Measurements from ENCODE around the gene ADAMTS9. TPM values are rescaled to one million over a fixed set of nuclear protein-coding genes. Genes with fewer than 3 reads are reported as not detected.

ADAMTS9 gene
- total and polyA plus RNA-seq, 2 donors: 20.7 to 120 TPM

GRCh38 chr3:64677961-64678716 lies 9.7 kb downstream of the ADAMTS9 start:
- no peak for DNase-seq (ENCODE audit: extremely low spot score)
- H3K4me3 ChIP-seq (ENCODE audit: low read depth, low read length): no peak overlapping the region
- H3K27ac ChIP-seq (ENCODE audit: low read depth): no peak overlapping the region

DNA sequence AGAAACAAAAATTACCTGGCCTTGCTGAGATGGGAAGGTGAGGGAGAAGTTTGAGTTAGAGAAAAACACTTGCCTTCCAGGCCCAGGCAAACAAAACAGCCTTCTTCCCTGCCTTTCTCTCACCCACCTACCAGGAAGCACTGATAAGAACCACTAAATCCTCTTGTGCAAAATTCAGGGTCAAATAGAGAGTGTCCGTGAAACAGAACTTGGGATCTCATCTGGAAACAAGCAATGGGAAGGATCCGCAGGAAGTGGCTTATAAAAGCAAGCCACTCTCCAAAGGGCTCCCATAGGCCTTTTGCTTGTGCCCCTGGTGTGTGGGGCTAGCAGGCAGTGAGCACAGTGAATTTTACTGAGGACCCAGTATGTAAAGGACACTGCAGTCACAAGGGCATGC lies 11.0 kb downstream of the ADAMTS9 start:
- DNase-seq (ENCODE audit: extremely low spot score): no peak
- H3K4me1 ChIP-seq (ENCODE audit: insufficient read depth): no peaks in the 10 kb centered on the region
- no peaks in the 10 kb centered on the region for H3K36me3 ChIP-seq (ENCODE audit: insufficient read depth)
- no peak overlapping the region for H3K4me3 ChIP-seq (ENCODE audit: low read depth, low read length)
- 72% methylated on average over 2 of the region's 2 CpGs for WGBS
- H3K27ac ChIP-seq (ENCODE audit: low read depth): no peak overlapping the region

More at GRCh38 chr3:64677961-64678716, 9.7 kb downstream of the ADAMTS9 start:
- H3K4me1 ChIP-seq (ENCODE audit: insufficient read depth): no peaks in the 10 kb centered on the region
- H3K36me3 ChIP-seq (ENCODE audit: insufficient read depth): no peaks in the 10 kb centered on the region
- 70% methylated on average over 2 of the region's 2 CpGs for WGBS

GRCh38 chr3:64675687-64676247 lies 12.0 kb downstream of the ADAMTS9 start:
- H3K4me1 ChIP-seq (ENCODE audit: insufficient read depth): no peaks in the 10 kb centered on the region
- H3K4me3 ChIP-seq (ENCODE audit: low read depth, low read length): no peak overlapping the region
- no peak for DNase-seq (ENCODE audit: extremely low spot score)
- 90% methylated on average over 1 of the region's 1 CpG for WGBS
- H3K36me3 ChIP-seq (ENCODE audit: insufficient read depth): no peaks in the 10 kb centered on the region
- H3K27ac ChIP-seq (ENCODE audit: low read depth): no peak overlapping the region

DNA sequence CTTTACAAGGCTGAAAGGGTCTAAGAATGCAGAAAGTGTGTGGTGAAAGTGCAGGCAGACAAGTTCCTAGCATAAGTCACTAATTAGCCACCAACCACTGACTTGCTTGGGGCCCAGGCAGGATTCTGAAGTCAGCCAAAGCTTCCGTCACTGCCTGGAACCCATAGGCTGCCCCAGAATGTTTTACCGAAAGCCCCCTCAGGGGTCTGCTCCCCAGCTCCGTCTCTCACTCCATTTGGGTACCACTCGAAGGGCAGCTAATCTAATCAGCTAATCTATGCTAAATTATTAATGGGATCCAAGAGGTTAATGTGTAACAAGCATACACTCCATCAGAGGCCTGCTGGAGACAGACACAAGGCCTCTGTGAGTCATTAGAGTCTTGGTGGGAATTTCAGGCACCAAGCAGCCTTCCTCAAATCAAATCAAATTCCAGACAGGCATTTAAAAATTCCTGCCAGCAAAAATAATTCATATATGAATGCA lies 13.2 kb downstream of the ADAMTS9 start:
- H3K27ac ChIP-seq (ENCODE audit: low read depth): no peak overlapping the region
- no peaks in the 10 kb centered on the region for H3K36me3 ChIP-seq (ENCODE audit: insufficient read depth)
- H3K4me1 ChIP-seq (ENCODE audit: insufficient read depth): no peaks in the 10 kb centered on the region
- H3K4me3 ChIP-seq (ENCODE audit: low read depth, low read length): no peak overlapping the region
- DNase-seq (ENCODE audit: extremely low spot score): no peak
- WGBS: 67% methylated on average over 4 of the region's 4 CpGs

DNA sequence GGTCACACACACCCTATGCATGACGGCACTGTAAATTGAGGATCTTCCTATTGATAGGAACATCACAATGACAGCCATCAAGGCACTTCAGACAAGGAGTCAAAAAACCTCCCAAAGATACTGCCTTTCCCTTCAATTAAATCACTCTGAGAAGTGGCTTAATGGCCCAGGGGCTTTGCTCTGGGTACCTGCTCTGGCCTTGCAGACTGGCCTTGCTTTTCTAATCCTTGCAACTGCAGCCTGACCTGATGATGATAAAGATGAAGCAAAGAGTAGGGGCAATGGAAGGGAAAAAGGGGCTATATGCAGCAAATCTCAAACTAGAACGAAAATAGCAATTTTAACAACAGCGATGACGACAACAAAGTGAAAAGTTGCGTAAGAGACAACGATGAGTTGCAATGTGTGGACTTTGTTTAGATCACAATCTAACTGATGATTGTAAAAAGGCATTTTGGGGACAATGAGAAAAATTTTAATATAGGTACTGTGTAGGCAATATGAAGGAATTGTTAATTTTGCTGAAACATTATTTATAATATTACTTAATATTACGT lies 14.6 kb downstream of the ADAMTS9 start:
- H3K36me3 ChIP-seq (ENCODE audit: insufficient read depth): no peaks in the 10 kb centered on the region
- no peak overlapping the region for H3K27ac ChIP-seq (ENCODE audit: low read depth)
- no peaks in the 10 kb centered on the region for H3K4me1 ChIP-seq (ENCODE audit: insufficient read depth)
- H3K4me3 ChIP-seq (ENCODE audit: low read depth, low read length): no peak overlapping the region
- DNase-seq (ENCODE audit: extremely low spot score): no peak
- 87% methylated on average over 7 of the region's 7 CpGs for WGBS

DNA sequence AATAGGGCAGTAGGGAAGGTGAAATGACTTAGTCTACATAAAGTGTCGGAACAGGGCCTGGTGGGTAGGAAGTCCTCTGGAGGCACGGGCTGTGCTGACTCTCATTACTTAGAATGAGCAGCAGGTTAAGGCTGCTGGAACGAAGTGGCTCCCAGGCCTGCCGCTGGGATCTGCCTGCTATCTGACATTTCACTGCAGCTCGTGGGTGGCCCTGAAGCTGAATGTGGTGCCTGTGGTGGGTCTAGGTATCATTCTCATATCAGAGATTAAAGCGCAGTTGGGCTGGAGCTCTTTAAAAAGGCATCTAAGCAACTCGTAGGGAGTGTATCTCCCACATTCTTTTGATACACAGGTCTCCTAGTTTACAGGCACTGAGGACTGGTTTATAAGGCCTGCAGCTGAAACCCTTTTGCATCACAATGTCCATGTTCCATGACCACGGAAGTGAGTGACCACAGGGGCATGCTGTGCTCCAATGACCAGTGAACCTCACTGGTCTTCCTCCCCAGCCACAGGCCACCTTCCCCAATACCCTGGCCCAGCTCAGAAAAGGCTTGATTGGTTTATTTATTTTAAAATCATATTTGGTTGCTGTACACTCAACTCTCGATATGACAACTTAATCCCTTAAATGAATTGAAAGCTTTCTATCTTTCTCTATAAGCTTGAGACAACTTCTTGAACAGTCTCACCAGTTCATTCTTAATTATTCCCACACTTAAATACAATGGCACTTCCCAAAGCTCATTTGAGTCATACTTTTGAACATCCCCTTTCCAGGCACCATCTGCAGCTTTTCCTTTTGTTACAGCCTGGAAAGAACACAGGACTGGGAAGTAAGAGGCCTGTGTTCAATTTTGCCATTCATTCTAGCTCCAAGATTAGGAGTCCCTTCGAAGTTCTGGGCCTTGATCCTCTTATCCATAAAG lies 19.0 kb downstream of the ADAMTS9 start:
- Histone ChIP-seq H3K4me3 (ENCODE audit: low read depth, low read length) (no peak overlapping the region), H3K36me3 (ENCODE audit: insufficient read depth) (no peaks in the 10 kb centered on the region), H3K27ac (ENCODE audit: low read depth) (peak overlapping the region; percentile 31), H3K4me1 (ENCODE audit: insufficient read depth) (no peaks in the 10 kb centered on the region)
- WGBS: 56% methylated on average over 10 of the region's 10 CpGs
- DNase-seq (ENCODE audit: extremely low spot score): no peak

DNA sequence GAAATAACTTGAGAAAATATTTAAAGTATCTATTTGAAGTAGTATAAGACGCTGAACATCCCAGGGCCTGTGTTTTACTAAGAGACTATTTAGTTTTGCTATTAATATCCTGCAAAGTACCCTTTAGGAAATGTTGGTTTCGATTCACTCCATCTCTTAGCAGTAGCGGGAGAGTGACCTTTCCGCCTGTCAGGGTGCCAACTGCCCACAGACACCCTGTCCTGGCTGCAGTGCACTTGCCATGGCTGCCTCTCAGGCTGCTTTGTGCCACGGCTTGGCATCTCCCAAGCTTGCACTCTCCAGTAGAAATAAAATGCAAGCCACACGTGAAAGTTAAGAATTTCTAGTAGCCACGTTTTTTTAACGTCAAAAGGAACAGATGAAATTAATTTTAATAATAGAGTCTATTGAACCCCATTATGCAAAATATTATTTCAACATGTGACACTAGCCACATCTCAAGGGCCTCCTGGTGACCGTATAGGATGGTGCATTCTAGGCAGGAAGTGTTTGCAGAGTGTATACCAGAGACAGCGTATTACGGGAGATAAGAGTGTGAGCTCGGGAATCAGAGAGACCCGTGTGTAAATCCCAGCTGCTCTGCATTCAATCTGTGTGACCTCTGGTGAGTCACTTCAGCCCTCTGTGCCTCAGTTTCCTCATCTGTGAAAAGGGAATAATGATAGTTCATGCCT lies 19.8 kb downstream of the ADAMTS9 start:
- Histone ChIP-seq H3K4me3 (ENCODE audit: low read depth, low read length) (no peak overlapping the region), H3K36me3 (ENCODE audit: insufficient read depth) (no peaks in the 10 kb centered on the region), H3K27ac (ENCODE audit: low read depth) (no peak overlapping the region), H3K4me1 (ENCODE audit: insufficient read depth) (no peaks in the 10 kb centered on the region)
- no peak for DNase-seq (ENCODE audit: extremely low spot score)
- WGBS: 67% methylated on average over 13 of the region's 13 CpGs

GRCh38 chr3:64667138-64667537 lies 20.7 kb downstream of the ADAMTS9 start:
- Histone ChIP-seq H3K27ac (ENCODE audit: low read depth) (no peak overlapping the region), H3K36me3 (ENCODE audit: insufficient read depth) (no peaks in the 10 kb centered on the region), H3K4me1 (ENCODE audit: insufficient read depth) (no peaks in the 10 kb centered on the region), H3K4me3 (ENCODE audit: low read depth, low read length) (no peak overlapping the region)
- 72% methylated on average over 6 of the region's 6 CpGs for WGBS
- no peak for DNase-seq (ENCODE audit: extremely low spot score)

DNA sequence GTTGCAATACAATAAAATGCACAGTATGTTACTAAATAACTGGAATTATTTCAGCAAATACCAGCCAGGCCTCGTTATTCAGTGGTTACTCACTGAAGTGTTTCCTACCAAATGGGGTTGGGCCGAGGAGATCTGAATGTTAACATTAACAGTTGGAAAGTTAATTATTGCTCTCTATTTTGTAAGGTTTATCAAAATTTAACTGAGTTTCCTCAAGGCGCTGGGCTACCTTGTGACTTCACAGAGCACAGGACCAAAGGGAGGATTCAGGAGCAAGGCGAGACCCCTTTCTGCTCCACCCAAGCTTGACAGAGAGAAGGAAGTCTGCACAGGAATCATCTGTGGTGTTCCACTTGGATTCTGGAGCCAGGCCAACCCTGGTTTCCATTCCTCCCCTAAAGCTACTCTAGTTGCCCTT lies 21.6 kb downstream of the ADAMTS9 start:
- no peak for DNase-seq (ENCODE audit: extremely low spot score)
- Histone ChIP-seq H3K27ac (ENCODE audit: low read depth) (no peak overlapping the region), H3K4me1 (ENCODE audit: insufficient read depth) (no peaks in the 10 kb centered on the region), H3K36me3 (ENCODE audit: insufficient read depth) (no peaks in the 10 kb centered on the region), H3K4me3 (ENCODE audit: low read depth, low read length) (no peak overlapping the region)
- WGBS: 45% methylated on average over 4 of the region's 4 CpGs

GRCh38 chr3:64664397-64664796 lies 23.4 kb downstream of the ADAMTS9 start:
- no peaks in the 10 kb centered on the region for H3K4me1 ChIP-seq (ENCODE audit: insufficient read depth)

DNA sequence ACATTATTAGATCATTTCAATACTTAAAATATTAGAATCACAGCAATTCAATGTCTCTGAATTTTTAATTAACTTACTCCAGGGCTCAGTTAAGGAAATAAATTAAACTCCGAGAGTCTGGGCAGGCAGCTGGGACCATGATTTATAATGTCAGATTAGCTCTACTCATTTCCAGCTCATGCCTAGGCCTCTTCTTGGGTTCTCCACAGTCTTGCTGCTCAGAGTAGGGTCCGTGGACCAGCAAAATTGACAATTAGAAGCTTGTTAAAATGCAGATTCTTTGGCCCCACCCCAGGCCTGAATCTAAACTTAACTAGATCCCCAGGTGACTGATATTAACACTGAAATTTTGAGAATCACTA lies 28.2 kb downstream of the ADAMTS9 start:
- WGBS: 66% methylated on average over 2 of the region's 2 CpGs
- H3K36me3 ChIP-seq (ENCODE audit: insufficient read depth): no peaks in the 10 kb centered on the region
- no peak overlapping the region for H3K27ac ChIP-seq (ENCODE audit: low read depth)
- no peak for DNase-seq (ENCODE audit: extremely low spot score)
- no peak overlapping the region for H3K4me3 ChIP-seq (ENCODE audit: low read depth, low read length)
- H3K4me1 ChIP-seq (ENCODE audit: insufficient read depth): no peaks in the 10 kb centered on the region

More at GRCh38 chr3:64664397-64664796, 23.4 kb downstream of the ADAMTS9 start:
- H3K27ac ChIP-seq (ENCODE audit: low read depth): no peak overlapping the region
- no peak overlapping the region for H3K4me3 ChIP-seq (ENCODE audit: low read depth, low read length)
- DNase-seq (ENCODE audit: extremely low spot score): no peak
- WGBS: 93% methylated on average over 3 of the region's 3 CpGs
- no peaks in the 10 kb centered on the region for H3K36me3 ChIP-seq (ENCODE audit: insufficient read depth)

- H3K36me3 ChIP-seq (ENCODE audit: insufficient read depth): no peaks in the 10 kb centered on the region
- H3K27ac ChIP-seq (ENCODE audit: low read depth): no peak overlapping the region
- H3K4me3 ChIP-seq (ENCODE audit: low read depth, low read length): no peak overlapping the region
- DNase-seq (ENCODE audit: extremely low spot score): no peak
- no peaks in the 10 kb centered on the region for H3K4me1 ChIP-seq (ENCODE audit: insufficient read depth)
- 90% methylated on average over 4 of the region's 4 CpGs for WGBS
These were observed 29.8 kb downstream of the ADAMTS9 start for GRCh38 chr3:64658001-64658400.

GRCh38 chr3:64656544-64656943 lies 31.3 kb downstream of the ADAMTS9 start:
- H3K4me3 ChIP-seq (ENCODE audit: low read depth, low read length): no peak overlapping the region
- no peak overlapping the region for H3K27ac ChIP-seq (ENCODE audit: low read depth)
- WGBS: 97% methylated on average over 4 of the region's 4 CpGs
- no peak for DNase-seq (ENCODE audit: extremely low spot score)
- H3K36me3 ChIP-seq (ENCODE audit: insufficient read depth): no peaks in the 10 kb centered on the region
- H3K4me1 ChIP-seq (ENCODE audit: insufficient read depth): no peaks in the 10 kb centered on the region

Measured in urinary bladder (tissue), 4 donors.